CD4-positive, alpha-beta memory T cell (primary cell): ENCODE measurements around the gene PHF21A. TPM values are rescaled to one million over a fixed set of nuclear protein-coding genes. Genes with fewer than 3 reads are reported as not detected.

Experiments used
- CTCF ChIA-PET: fragments of 350-600 bp; sonication (Branson Sonifier 250); formaldehyde crosslinking; loops from one replicate; lab custom pipeline; 2021; ENCODE audit warnings: inconsistent platforms; ENCODE audit not compliant: partially characterized antibody; lab: Charles Lee
- POLR2A ChIA-PET: fragments of 350-600 bp; sonication (Branson Sonifier 250); formaldehyde crosslinking; loops from one replicate; lab custom pipeline; 2021; ENCODE audit not compliant: partially characterized antibody; lab: Charles Lee
- DNase-seq, 5 donors: peaks; one replicate each; pipeline versions ENCODE4 v3.0.0 to v3.0.0-alpha.2; 2020 to 2022; ENCODE audit warnings: mixed read lengths in 1 of 5
- H3K27ac ChIP-seq: one replicate; pipeline ENCODE4 v1.7.0; 2013; ENCODE audit warnings: low read depth, low read length
- H3K27me3 ChIP-seq: 2 replicates; pipeline ENCODE4 v1.7.0; 2013; ENCODE audit warnings: mild to moderate bottlenecking, low read length, moderate library complexity; ENCODE audit not compliant: insufficient read depth
- H3K36me3 ChIP-seq: 2 replicates; pipeline ENCODE4 v1.7.0; 2013; ENCODE audit warnings: mild to moderate bottlenecking, low read length, moderate library complexity; ENCODE audit not compliant: insufficient read depth
- H3K4me1 ChIP-seq: 2 replicates; pipeline ENCODE4 v1.7.0; 2013; ENCODE audit warnings: mild to moderate bottlenecking, low read length, moderate library complexity; ENCODE audit not compliant: insufficient read depth
- H3K4me3 ChIP-seq, 2 donors: one replicate each; pipeline ENCODE4 v1.7.0; 2013; ENCODE audit warnings: low read length in 2 of 2, mild to moderate bottlenecking in 1 of 2
- H3K9me3 ChIP-seq, 2 donors: one replicate each; pipeline ENCODE4 v1.7.0; 2013; ENCODE audit warnings: low read length in 2 of 2, control low read depth in 1 of 2; ENCODE audit not compliant: control insufficient read depth in 1 of 2
- H3K27ac Mint-ChIP-seq, 7 donors: one replicate each; pipeline ENCODE4 v1.8.0; 2020 to 2021; ENCODE audit warnings: mixed read lengths in 7 of 7, mild to moderate bottlenecking in 6 of 7, inconsistent platforms in 3 of 7, moderate library complexity in 3 of 7
- H3K27me3 Mint-ChIP-seq, 2 donors: one replicate each; pipeline ENCODE4 v1.8.0; 2020 to 2021; ENCODE audit warnings: mixed read lengths in 2 of 2
- H3K36me3 Mint-ChIP-seq, 2 donors: one replicate each; pipeline ENCODE4 v1.8.0; 2020 to 2021; ENCODE audit warnings: mixed read lengths in 2 of 2, inconsistent platforms in 1 of 2, mild to moderate bottlenecking in 1 of 2
- H3K4me1 Mint-ChIP-seq, 4 donors: one replicate each; pipeline ENCODE4 v1.8.0; 2020 to 2021; ENCODE audit warnings: mixed read lengths in 4 of 4, mild to moderate bottlenecking in 1 of 4
- H3K4me3 Mint-ChIP-seq, 8 donors: one replicate each; pipeline ENCODE4 v1.8.0; 2020 to 2021; ENCODE audit warnings: mixed read lengths in 8 of 8, mild to moderate bottlenecking in 7 of 8, moderate library complexity in 6 of 8, inconsistent platforms in 3 of 8
- H3K9me3 Mint-ChIP-seq, 8 donors: one replicate each; pipeline ENCODE4 v1.8.0; 2020 to 2021; ENCODE audit warnings: mixed read lengths in 8 of 8, mild to moderate bottlenecking in 5 of 8, inconsistent platforms in 3 of 8, moderate library complexity in 1 of 8
- intact Hi-C: fragments of 100-400 bp; cut with micrococcal nuclease; formaldehyde crosslinking; loops from one replicate; pipeline ENCODE4 v1.15.1; 2023
- polyA plus RNA-seq, 2 donors: library from polyadenylated mRNA; unstranded; fragments of 300-500 nt; fragmentation: Illumina TruSeq; gene quantifications; one replicate each; pipeline ENCODE4 v1.2.3, GENCODE V29; 2021
- total RNA-seq, 2 experiments: library from RNA; stranded (reverse); gene quantifications; one replicate each; pipeline ENCODE4 v1.2.3, GENCODE V29; 2021

The PHF21A gene
- total and polyA plus RNA-seq, 4 experiments from 2014 or later: 3.7 to 68.4 (median 42.9) TPM

DNA sequence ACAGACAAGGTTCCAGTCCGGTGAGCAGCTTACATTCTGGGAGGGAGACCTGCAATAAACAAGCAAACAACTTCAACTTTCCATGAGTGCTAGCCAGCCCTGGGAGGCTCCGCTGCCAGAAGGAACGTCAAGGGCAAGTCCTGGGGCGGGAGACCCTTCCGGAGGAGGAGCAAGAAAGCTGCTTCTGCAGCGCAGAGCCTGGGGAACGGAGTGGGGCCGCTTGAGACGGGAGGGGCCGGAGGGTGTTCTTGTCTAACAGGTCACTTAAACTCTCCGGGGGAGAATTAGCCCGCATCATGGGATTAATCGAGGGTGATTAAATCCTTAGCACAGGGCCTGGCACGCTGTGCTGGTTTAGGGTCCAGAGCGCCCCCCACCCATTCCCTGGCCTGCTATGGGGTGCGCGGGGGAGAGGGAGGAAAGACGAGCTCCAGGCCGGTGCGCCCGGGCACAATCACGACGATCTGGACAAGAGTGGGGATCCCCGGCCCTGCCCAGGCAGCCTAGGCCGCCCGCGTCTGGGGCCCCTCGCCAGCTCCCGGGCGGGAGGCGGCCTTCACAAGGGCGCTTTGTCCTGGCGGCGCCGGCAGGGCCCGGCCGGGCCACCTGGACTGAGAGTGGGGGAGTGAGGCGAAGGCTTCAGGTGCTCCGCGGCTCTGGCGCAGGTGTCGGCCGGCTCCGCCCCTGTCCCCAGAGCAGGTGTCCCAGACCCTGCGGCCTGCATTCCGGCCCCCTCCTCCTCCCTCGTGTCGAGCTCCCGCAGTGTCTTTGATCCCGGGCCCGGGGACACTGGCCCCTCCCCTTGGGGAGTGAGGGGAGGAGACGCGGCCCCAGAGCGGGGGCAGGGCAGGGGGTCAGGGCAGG, 199.5 kb downstream of the PHF21A start:
- H3K36me3 ChIP-seq: no peaks in the 10 kb centered on the region
- no peak overlapping the region for H3K27ac ChIP-seq
- intact Hi-C loops: no loop called here
- peaks cover 20 to 60% (median 40%) of the 10 kb centered on the region in 4 donors for H3K4me1 Mint-ChIP-seq
- H3K36me3 Mint-ChIP-seq: peaks cover 0 to 15% of the 10 kb centered on the region in 2 donors
- peaks cover 0 to 1% of the 10 kb centered on the region in 2 donors for H3K27me3 Mint-ChIP-seq
- ChIA-PET CTCF (no interaction called here), POLR2A (interaction anchor here (1.8 kb wide), 1 partner anchor 8 kb away, joined by 7 read pairs; no protein-coding TSS in a partner anchor)
- no peaks in the 10 kb centered on the region for H3K9me3 ChIP-seq
- peak in 1 of 5 donors; percentile 14 for DNase-seq
- peak overlapping the region; percentile 58 to 95 (median 74) for H3K4me3 Mint-ChIP-seq
- H3K27ac Mint-ChIP-seq: peak overlapping the region in 6 of 7 donors; percentile 10 to 78 (median 62)
- no peaks in the 10 kb centered on the region for H3K27me3 ChIP-seq
- H3K9me3 Mint-ChIP-seq: peaks cover 0 to 2% (median 0%) of the 10 kb centered on the region in 8 donors
- H3K4me3 ChIP-seq: peak overlapping the region in 1 of 2 donors; percentile 43
- peaks cover 40% of the 10 kb centered on the region for H3K4me1 ChIP-seq

DNA sequence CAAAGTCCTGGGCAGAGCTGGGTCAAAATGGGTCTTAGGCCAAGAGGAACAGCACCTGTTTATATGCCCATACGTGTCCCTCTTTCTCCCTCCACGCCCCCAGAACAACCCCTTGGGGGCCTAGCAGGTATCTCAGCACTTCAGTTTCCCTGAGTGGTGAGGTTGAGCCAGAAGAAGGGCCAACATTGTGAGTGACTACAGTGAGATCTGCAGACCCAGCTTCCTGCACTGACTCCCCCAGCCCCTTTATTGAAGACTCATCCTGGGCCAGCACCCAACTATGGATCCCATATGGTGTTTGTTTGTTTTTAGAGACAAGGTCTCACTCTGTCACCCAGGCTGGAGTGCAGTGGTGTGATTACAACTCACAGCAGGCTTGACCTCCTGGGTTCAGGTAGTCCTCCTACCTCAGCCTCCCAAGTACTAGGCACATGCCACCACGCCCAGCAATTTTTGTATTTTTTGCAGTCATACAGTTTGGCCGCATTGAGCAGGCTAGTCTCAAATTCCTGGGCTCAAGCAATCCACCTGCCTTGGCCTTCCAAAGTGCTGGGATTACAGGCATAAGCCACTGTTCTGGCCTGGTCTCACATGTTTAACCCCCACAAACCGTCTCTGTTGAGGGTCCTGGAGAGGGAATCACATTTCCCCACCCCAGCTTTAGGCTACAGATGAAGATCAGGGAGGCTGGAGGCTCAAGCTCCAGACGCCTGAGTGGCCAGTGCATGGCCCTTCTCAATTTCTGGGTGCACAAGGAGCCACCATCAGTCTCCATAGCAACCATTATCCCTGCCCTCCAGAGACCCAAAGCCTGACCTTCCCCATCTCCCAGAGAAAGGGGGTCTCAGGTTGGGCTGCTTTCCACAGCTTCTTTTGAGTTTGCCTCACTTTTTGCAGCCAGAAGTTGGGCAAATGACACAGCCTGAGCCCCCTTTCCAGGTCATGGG, 200.4 kb downstream of the PHF21A start:
- Histone ChIP-seq H3K4me3 (no peak overlapping the region), H3K27me3 (no peaks in the 10 kb centered on the region), H3K36me3 (no peaks in the 10 kb centered on the region), H3K4me1 (peaks cover 50% of the 10 kb centered on the region), H3K27ac (no peak overlapping the region), H3K9me3 (no peaks in the 10 kb centered on the region)
- POLR2A ChIA-PET: interaction anchor here (1.8 to 4.8 kb wide), 2 partner anchors 8 to 9 kb away, joined by 7 to 77 read pairs; no protein-coding TSS in a partner anchor
- H3K36me3 Mint-ChIP-seq: peaks cover 0 to 21% of the 10 kb centered on the region in 2 donors
- peaks cover 0 to 2% (median 0%) of the 10 kb centered on the region in 8 donors for H3K9me3 Mint-ChIP-seq
- peak overlapping the region; percentile 38 to 95 (median 65) for H3K27ac Mint-ChIP-seq
- intact Hi-C loops: no loop called here
- DNase-seq: no peak
- peaks cover 0 to 1% of the 10 kb centered on the region in 2 donors for H3K27me3 Mint-ChIP-seq
- H3K4me1 Mint-ChIP-seq: peaks cover 29 to 70% (median 47%) of the 10 kb centered on the region in 4 donors
- H3K4me3 Mint-ChIP-seq: peak overlapping the region; percentile 63 to 98 (median 83)
- CTCF ChIA-PET: interaction anchor here (0.7 kb wide), 1 partner anchor 44 kb away, joined by 3 read pairs; no protein-coding TSS in a partner anchor

DNA sequence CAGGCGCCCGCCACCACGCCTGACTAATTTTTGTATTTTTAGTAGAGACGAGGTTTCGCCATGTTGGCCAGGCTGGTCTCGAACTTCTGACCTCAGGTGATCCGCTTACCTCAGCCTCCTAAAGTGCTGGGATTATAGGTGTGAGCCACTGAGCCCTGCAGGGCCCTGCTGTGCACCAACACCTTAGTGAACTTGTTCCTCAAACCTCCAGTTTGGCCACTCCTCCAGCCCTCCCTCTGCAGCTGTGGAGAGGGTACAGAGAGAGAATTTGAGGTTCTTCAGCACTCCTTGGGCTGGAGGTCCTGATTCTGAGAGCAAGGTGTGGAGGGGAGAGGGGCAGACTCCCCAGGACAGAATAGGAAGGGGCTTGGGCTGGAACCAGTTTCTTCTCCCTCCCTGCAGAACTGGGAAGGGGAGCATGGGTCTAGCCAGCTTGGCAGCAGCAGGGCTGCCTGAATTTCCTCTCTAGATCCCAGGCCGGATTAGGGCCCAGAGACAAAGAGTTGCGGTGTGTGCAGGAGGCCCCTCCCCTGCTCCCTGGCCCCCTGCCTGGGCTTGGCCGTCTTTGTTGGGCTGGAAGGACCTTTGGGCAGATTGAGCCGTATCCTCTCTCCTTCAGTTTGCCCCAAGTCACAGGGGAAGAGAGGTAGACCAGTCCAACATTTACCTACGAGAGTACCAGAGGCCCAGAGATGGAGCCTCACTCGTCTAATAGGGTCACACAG, 201.3 kb downstream of the PHF21A start:
- Mint-ChIP-seq H3K4me3 (peak overlapping the region; percentile 91 to 98 (median 96)), H3K27me3 (peaks cover 0 to 1% of the 10 kb centered on the region in 2 donors), H3K9me3 (peaks cover 0 to 2% (median 0%) of the 10 kb centered on the region in 8 donors), H3K4me1 (peaks cover 29 to 75% (median 53%) of the 10 kb centered on the region in 4 donors), H3K27ac (peak overlapping the region in 6 of 7 donors; percentile 38 to 100 (median 78)), H3K36me3 (peaks cover 0 to 29% of the 10 kb centered on the region in 2 donors)
- DNase-seq: peak in 1 of 5 donors; percentile 40
- intact Hi-C loops: loop anchor here (2.0 to 5.0 kb wide), 3 partner anchors 35 to 565 kb away; partner anchors contain the start of genes MAPK8IP1 and PHF21A
- no peaks in the 10 kb centered on the region for H3K9me3 ChIP-seq
- CTCF ChIA-PET: interaction anchor here (0.7 kb wide), 1 partner anchor 45 kb away, joined by 3 read pairs; no protein-coding TSS in a partner anchor
- H3K4me1 ChIP-seq: peaks cover 56% of the 10 kb centered on the region
- peaks cover 7% of the 10 kb centered on the region for H3K36me3 ChIP-seq
- no peaks in the 10 kb centered on the region for H3K27me3 ChIP-seq
- H3K4me3 ChIP-seq: no peak overlapping the region
- H3K27ac ChIP-seq: no peak overlapping the region
- POLR2A ChIA-PET: interaction anchor here (2.9 to 4.8 kb wide), 2 partner anchors 9 to 45 kb away, joined by 10 to 77 read pairs; no protein-coding TSS in a partner anchor

DNA sequence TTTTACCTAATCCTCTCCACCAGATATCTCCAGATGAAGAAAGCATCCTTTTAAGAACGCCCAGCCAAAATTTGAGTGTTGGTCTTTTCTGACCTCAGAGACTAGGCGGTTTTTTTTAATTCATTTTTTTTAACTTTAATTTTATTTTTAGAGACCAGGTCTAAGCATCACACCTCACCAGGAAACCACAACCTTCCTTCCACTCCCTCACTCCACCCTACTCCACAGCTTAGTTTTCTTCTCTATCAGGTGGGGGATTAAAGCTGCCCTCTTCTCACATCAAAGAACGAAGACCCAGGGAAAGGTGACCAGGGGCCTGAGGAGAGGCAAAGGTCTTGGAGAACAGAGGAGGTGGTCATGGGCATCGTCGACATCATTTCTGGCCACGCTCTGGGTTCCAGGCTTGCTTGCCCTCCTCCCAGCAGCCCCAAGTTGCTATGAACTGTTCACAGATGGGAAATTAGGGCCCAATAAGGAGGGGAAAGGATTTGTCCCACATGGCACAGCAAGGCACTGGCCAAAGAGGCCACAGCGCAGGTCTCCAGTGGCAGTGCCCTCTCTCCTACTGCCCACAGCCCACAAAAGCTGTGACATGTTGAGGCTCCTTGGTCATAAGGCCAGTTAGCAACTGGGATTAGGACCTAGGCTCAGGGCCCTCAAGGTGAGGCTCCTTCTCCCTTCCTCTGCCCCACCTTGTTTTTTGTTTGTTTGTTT, 202.1 kb downstream of the PHF21A start:
- Mint-ChIP-seq H3K27ac (peak overlapping the region; percentile 95 to 100 (median 99)), H3K4me1 (peaks cover 28 to 71% (median 51%) of the 10 kb centered on the region in 4 donors), H3K27me3 (peaks cover 0 to 1% of the 10 kb centered on the region in 2 donors), H3K36me3 (peaks cover 4 to 34% of the 10 kb centered on the region in 2 donors), H3K9me3 (peaks cover 0 to 2% (median 0%) of the 10 kb centered on the region in 8 donors), H3K4me3 (peak overlapping the region; percentile 91 to 98 (median 96))
- H3K4me3 ChIP-seq: peak overlapping the region in 1 of 2 donors; percentile 91
- intact Hi-C loops: loop anchor here (1.0 to 5.0 kb wide), 5 partner anchors 34 to 564 kb away; partner anchors contain the start of genes CRY2, MAPK8IP1, PHF21A and SLC35C1
- H3K4me1 ChIP-seq: peaks cover 56% of the 10 kb centered on the region
- H3K36me3 ChIP-seq: peaks cover 14% of the 10 kb centered on the region
- DNase-seq: peak in 4 of 5 donors; percentile 18 to 26 (median 24)
- H3K27ac ChIP-seq: peak overlapping the region; percentile 89
- ChIA-PET POLR2A (interaction anchor here (1.0 to 4.8 kb wide), 6 partner anchors 9 to 430 kb away, joined by 4 to 77 read pairs (median 12); partner anchors contain the start of genes CRY2 and SLC35C1), CTCF (interaction anchor here (1.3 kb wide), 1 partner anchor 72 kb away, joined by 3 read pairs; the partner anchor contains the start of gene CRY2)
- H3K9me3 ChIP-seq: no peaks in the 10 kb centered on the region
- no peaks in the 10 kb centered on the region for H3K27me3 ChIP-seq

DNA sequence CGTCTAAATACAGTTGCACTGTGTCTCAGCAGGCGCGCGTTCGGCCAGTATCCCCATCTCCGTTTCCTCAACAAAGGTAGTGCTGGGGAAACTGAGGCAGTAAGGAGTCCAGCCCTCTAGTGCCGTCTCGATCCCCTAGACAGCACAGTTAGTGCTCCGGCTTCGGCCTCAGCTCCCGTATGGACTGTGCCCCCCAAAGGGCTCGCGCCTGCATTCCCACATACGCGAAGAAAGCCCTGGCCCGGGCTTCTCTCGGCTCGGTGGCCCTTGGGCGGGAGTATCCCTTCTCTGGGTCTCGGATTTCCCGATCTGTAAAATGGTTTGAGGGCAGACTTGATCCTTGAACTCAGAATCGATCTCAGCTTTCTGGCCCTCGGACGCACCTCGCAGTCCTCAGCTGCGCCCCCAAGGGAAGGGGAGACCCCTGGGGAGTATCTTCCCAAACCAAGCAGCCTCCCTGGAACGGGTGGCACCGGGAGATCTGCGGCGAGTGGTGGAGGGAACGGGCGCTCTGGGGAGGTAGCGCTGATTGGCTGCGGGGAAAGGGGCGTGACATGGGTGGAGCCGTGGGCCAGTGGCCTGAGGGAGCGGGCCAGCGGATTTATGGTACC, 202.8 kb downstream of the PHF21A start:
- H3K9me3 Mint-ChIP-seq: peaks cover 0 to 2% (median 0%) of the 10 kb centered on the region in 8 donors
- H3K27me3 Mint-ChIP-seq: peaks cover 0 to 1% of the 10 kb centered on the region in 2 donors
- Histone ChIP-seq H3K27ac (peak overlapping the region; percentile 89), H3K4me3 (peak overlapping the region; percentile 88 to 91), H3K9me3 (no peaks in the 10 kb centered on the region), H3K36me3 (peaks cover 21% of the 10 kb centered on the region), H3K27me3 (no peaks in the 10 kb centered on the region), H3K4me1 (peaks cover 56% of the 10 kb centered on the region)
- intact Hi-C loops: loop anchor here (1.0 to 5.0 kb wide), 5 partner anchors 34 to 564 kb away; partner anchors contain the start of genes CRY2, MAPK8IP1, PHF21A and SLC35C1
- POLR2A ChIA-PET: interaction anchor here (0.7 to 4.8 kb wide), 16 partner anchors 10 to 430 kb away, joined by 3 to 77 read pairs (median 5); partner anchors contain the start of genes CRY2, FREY1 and SLC35C1
- peaks cover 26 to 70% (median 50%) of the 10 kb centered on the region in 4 donors for H3K4me1 Mint-ChIP-seq
- peaks cover 4 to 39% of the 10 kb centered on the region in 2 donors for H3K36me3 Mint-ChIP-seq
- CTCF ChIA-PET: interaction anchor here (0.7 to 1.3 kb wide), 5 partner anchors 10 to 114 kb away, joined by 3 to 5 read pairs (median 4); partner anchors contain the start of genes CRY2 and SLC35C1
- peak overlapping the region; percentile 91 to 98 (median 96) for H3K4me3 Mint-ChIP-seq
- H3K27ac Mint-ChIP-seq: peak overlapping the region; percentile 95 to 100 (median 99)
- DNase-seq: peak; percentile 31 to 65 (median 39)
